IPS-NIHi11 (cell line): ENCODE data around the gene SDE2.
"Not testable (repeated sequence)": the region's sequence is repeated elsewhere in the genome, so short reads cannot be mapped to it uniquely, and the experiment has no call there.

Experiments used
- DNase-seq: peaks from one replicate; pipeline ENCODE4 v3.0.0; 2012; ENCODE audit warnings: mixed read lengths, low spot score

SDE2 gene

DNA sequence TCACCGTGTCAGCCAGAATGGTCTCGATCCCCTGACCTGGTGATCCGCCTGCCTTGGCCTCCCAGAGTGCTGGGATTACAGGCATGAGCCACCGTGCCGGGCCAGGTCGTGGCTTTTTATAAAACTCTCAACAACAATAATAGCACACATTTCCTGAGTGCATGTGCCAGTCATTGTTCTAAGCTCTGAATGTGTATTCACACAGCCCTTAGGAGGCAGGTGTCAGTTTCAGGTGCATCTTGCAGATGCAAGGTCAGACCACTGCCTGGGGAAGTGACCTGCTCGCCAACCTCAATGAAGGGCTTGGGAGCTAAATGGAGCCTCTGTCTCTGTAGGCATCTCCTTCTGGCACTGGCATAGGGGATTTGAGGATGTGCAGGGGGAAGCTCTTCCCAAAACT lies 56.6 kb downstream of the SDE2 start:
- no peak for DNase-seq

DNA sequence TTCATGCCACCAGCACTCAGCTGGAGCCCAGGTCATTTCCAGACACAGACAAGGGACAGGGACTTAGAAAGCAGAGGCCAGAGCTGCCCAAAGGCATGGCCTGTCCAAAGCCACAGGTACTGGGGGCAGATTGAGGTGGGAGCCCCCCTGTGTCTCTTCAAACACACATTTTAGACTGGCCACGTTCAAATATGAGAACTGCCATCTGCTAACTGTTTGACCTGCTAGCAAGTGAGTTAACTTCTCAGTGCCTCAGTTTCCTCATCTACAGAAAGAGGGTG lies 57.3 kb downstream of the SDE2 start:
- no peak for DNase-seq

DNA sequence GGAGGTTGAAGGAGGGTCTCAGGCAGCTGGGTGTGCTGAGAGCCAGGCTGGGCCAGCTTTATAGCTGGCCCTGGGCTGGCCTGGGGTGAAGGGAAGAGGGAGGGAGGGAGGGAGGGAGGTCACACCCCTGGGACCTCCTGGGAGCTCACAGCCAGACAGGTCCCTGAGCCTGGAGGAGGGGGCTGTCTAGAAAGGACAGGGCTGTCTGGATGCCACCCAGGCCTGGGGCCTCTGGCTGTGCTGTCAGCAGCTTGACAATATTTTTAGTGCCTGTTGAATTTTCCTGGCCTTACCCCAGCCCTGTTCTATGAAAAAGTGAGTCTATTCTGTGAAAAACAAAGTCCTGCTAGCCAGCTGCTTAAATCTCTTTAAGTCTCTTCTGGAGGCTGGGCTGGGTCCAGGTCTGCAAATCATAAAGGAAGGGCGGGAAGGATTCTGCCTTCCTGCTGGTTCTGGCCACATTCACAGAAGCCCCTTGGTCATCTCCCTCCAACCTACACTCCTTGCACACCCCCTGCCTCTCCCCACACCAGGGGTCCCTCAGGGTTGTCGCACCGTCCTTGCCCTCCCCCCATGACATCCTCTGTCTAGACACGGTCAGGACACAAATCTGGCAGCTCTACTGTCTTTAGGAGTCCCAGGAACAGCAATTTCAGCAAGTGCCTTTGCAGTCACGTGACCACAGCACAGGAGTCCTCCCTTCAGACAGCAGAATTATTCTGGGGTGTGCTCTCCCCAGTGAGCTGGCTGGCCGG lies 57.8 kb downstream of the SDE2 start, which contains the start of gene LEFTY2:
Gene LEFTY2 (minus strand): TSS at position 34 of the 755 bp plus-strand sequence. CDS start 80 bp downstream, outside the sequence.
- DNase-seq: no peak

DNA sequence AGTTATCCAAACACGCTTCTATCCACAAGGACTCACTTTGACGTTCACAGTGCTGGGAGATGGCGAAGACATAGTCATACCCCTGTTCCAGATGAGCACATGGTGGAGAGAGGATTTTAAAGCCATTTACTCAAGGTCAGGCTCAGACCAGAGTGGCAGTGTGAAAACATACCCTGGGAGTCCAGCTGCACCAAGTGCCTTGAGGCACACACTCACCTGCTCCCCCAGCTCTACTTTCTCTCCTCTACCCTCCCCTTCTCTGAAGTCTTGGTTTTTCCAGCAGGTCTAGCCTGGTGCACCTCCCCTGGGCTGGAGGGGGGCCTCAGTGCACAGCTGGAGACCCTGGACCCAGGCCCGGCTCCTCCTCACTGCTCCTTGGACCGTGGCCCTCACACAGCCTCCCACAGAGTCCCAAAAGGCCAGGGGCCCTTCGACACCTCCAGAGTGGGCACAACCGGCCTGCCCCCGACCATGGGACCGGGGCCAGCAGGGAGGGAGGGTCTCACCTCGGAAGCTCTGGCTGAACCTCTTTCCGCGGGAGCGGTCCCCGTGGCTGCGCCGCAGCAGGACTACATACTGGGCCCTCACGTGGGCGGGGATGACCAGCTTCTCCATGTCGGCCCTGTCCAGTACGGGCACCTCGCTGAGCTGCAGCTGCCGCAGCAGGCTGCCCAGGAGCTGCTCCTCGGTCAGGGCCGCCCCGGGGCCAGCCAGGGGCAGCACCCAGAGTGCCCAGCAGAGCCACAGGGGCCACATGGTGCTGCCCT lies 58.6 kb downstream of the SDE2 start:
- no peak for DNase-seq

DNA sequence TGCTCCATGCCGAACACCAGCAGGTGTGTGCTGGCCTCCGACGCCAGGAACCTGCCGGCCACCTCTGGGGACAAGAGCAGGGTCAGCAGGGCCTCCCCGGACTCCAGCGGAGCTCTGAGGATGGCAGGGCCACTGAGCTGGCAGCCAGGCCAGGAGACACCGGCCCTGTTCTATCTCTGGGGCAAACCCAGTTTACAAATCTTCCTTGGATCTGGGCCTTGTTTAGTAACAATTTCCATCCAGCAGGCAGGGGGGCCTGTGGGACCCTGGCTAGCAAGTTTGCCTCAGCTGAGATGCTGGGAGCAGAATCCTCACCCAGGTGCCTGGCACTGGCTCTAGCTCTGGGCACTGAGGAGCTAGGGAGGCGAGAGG lies 59.2 kb downstream of the SDE2 start:
- not testable (repeated sequence) for DNase-seq

DNA sequence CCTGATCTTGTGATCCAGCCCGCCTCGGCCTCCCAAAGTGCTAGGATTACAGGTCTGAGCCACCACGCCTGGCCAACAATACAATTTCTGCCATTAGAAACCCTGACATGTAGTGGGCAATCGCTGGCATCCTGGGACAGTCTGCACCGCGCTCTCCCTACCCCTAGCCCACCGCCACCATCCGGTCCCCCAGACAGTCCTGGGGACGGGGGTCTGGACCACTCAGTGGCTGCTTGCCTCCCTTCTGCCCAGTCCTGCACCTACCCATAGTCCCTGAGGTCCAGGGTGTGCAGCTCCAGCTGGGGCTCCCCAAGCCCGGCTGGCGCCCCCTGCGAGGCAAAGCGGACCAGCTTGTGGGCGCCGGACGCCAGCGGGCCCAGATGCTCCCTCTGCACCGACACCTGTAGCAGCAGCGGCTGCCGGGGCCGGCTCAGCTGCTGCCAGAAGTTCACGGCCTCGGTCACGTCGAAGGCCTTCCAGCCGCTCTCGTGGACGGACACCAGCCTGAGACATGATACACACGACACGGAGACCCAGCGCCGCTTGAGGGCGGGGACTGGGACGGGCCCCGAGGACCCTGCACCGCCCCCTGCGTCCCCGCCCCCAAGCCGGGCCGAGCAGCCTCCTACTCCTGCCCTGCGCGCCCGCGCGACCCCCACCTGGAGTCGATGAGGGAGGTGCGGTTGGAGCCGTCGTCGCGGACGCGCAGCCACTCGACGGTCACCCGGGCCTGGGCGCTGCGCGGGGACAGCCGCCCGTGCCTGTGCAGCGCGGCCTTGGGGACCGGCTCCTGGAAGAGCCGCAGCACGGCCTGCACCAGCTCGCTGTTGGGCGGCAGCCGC lies 59.8 kb downstream of the SDE2 start:
- not testable (repeated sequence) for DNase-seq

DNA sequence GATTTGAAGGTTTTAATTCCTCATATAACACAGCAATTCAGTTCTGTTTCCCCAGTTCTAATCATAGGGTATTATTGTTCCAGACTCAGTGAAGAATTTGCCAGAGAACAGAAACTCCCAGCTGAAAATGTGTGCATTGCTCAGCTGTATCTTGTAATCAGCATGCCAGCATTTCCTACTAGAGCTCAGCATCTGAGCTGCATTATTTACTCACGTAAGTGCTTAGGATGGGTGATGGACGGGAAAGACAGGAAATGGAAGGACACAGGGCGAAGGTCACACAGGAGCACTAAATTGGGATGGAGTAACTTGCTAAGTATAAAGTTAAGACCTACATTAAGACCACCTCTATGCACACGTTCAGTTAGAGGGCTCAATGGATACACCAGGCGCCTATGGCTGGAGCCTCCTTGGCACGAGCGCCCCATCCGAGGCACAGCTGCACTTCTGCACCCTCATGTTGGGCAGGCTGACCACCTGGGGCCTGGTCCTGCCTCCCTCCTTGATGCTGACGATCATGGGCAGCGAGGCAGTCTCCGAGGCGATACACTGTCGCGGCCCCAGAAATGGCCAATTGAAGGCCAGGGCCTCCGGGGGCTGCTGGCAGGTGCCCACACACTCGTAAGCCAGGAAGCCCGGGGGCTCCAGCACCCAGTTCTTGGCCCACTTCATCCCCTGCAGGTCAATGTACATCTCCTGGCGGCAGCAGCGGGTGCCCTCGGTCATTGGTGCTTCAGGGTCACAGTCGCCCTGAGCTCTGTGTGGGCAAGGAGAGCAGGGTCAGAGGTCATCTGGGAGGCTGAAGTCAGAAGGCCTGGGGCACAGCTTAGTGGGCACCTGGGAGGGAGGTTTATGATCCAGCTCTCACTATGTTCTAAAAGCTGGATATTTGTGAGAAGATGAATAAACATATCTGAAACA lies 61.8 kb downstream of the SDE2 start:
- no peak for DNase-seq

DNA sequence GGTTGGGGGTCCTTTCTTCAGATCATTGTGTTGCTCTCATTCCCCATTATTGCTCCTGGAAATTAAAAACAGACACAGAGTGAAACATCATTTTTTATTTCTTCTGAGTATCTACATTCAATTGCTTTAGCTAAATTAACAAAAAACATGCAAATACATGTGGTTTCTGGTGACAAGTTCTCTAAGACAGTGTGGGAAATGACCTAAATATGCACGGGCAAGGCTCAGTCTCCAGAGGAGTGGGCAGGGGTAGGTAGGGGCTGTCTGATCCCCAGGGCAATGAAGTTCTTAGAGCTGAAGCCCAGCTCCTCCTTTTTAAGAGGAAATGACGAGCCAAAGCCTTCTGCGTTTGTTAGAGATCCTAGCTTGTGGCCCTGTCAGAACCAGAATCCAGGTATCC lies 62.6 kb downstream of the SDE2 start:
- no peak for DNase-seq

DNA sequence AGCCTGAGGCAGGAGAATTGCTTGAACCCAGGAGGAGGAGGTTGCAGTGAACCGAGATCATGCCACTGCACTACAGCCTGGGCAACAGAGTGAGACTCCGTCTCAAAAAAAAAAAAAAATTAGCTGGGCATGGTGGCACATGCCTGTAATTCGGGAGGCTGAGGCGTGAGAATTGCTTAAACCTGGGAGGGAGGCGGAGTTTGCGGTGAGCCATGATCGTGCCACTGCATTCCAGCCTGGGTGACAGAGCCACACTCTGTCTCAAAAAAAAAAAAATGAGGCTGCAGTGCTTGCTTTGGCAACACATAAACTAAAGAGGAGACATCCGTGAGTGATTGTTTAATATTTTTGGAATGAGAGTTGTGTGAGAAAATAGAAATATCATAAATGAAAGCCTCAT lies 63.1 kb downstream of the SDE2 start:
- not testable (repeated sequence) for DNase-seq

DNA sequence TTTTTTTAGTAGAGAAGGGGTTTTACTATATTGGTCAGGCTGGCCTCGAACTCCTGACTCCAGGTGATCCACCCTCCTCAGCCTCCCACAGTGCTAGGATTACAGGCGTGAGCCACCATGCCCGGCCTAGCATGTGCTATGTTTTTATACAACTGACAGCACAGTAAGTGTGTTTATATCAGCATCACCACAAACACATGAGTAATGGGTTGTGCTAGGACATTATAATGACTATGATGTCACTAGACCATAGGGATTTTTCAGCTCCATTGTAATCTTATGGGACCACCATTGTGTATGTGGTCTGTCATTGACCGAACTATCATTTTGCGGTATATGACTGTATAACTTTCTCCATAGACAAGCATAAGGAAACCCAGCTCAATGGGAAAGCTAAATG lies 64.4 kb downstream of the SDE2 start:
- DNase-seq: no peak

DNA sequence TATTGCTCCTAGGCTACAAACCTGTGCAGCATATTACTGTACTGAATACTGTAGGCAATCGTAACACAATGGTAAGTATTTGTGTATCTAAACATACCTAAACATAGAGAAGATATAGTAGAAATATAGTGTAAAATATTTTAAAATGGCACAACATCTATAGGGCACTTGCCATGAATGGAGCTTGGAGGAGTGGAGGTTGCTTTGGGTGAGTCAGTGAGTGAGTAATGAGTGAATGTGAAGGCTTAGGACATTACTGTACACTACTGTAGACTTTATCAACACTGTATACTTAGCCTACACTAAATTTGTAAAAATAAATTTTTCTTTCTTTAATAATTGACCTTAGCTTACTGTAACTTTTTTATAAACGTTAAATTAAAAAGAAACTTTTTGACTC lies 66.1 kb downstream of the SDE2 start:
- DNase-seq: no peak
